DMS79 treated with DMSO at 0.1 percent for 48 hours (cell line): ENCODE measurements around the gene RHOG.
A peak's percentile ranks its signal among the peaks of the same experiment; 100 is the strongest.
"Not testable (repeated sequence)": the region's sequence is repeated elsewhere in the genome, so short reads cannot be mapped to it uniquely, and the experiment has no call there.

Experiments used
- DNase-seq: peaks from one replicate; lab custom pipeline; 2025; lab: John Stamatoyannopoulos, UW

The RHOG gene

GRCh38 chr11:3840870-3841425 is at the start of gene RHOG:
Gene RHOG, minus strand, starts transcription at chr11:3840959. Its CDS starts 12,821 bp downstream, at chr11:3828138.
- DNase-seq, result peak; percentile 45

- no peak for DNase-seq
Observed at GRCh38 chr11:3890014-3890413, 49.3 kb upstream of the RHOG start.

DNA sequence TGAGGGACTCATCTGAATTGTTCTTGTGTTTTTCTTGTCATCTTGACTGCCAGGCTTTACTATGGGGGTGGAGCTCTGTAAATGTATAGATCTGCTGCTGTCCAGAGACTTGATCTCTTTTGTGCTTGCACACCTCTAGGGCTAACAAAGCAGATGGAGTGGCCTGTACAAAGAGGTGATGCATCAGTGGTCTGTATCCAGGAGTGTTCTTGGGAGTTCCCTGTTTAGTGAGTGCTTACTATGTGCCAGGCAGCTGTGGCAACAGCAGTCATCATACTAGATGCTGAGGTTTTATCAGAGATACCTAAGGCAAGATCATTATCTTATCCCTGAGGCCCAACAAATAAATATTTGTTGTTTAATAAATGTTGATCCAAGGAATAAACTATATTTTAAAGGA is 48.1 kb upstream of the RHOG start:
- no peak for DNase-seq

GRCh38 chr11:3886985-3887384 is 46.2 kb upstream of the RHOG start:
- no peak for DNase-seq

GRCh38 chr11:3885855-3886254 is 45.1 kb upstream of the RHOG start:
- no peak for DNase-seq

GRCh38 chr11:3882655-3883054 is 41.9 kb upstream of the RHOG start:
- DNase-seq, result no peak

DNA sequence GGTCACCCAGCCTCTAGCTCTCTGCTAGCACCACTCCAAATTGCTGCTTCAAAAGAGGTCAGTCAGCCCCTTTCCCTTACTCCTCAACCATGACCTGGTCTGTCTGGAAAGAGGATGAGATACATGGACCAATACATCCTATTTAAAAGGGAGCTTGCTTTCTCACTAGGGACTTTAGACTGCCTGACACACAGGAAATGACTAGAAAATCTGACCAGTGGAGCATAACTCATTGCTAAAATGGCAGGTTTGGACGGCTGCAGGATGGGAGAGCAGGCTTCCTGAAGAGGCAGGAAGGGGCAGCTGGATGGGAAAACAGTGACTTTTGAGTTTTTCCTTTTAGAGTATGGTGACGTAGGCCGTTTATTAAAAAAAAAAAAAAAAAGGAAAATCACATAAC is 40.0 kb upstream of the RHOG start:
- DNase-seq, result no peak

GRCh38 chr11:3879967-3880542 is 39.3 kb upstream of the RHOG start:
- no peak for DNase-seq

DNA sequence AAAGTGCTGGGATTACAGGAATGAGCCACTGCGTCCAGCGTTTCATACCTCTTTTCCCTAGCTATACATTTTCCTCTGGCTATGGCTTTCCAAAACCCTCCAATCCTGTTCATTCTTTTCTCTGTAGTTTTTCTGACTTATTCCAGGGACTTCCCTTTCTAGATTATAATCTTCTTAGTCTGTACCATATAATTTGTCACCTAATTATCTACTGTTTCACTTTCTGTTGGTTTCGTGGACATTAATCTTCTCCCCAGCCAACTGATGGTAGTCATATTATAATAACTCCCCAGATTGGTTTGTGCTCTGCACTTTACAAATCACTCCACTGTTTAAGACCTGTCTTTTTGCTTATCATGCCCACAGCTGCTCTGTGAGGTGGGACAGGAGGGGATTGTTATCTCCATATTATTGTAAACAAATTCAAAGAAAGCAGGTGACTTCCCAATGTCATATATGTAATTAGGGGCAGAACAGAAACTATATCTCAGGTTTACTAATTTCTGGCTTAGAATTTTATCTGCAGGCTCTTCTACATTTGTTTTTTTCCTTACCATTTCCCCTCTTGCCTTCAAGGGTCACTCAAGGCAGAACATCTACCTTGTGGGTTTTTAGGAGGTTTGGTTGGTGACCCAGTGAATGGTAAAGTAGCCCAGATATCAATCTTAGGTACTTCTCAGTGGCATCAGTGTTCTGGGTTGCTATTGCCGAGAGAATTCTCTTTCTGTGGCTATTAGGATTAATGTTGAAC is 38.6 kb upstream of the RHOG start:
- DNase-seq, result no peak

GRCh38 chr11:3878258-3878584 is 37.5 kb upstream of the RHOG start:
- no peak for DNase-seq

- DNase-seq, result no peak
Observed at GRCh38 chr11:3877364-3878257, 36.9 kb upstream of the RHOG start.

DNA sequence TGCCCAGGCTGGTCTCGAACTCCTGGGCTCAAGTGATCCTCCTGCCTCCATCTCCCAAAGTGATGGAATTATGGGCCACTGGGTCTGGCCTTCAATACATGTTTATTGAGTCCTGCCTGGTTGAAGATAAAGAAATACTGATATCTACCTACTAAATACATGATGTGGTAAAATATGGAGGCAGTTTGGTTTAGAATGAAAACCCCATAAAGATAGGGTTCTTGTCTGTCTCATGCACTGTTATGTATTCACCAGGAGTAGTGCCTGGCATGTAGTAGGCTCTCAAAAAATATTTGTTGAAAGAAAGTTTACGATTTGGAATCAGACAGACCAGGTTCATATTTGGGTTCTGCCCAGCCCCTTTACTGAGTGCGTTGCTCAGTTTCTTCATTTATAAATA is 35.9 kb upstream of the RHOG start:
- DNase-seq, result no peak

GRCh38 chr11:3873712-3874349 is 33.1 kb upstream of the RHOG start:
- DNase-seq, result peak; percentile 57

GRCh38 chr11:3867209-3868091 is 26.7 kb upstream of the RHOG start:
- no peak for DNase-seq

- no peak for DNase-seq
Observed at GRCh38 chr11:3866836-3867208, 26.1 kb upstream of the RHOG start.

DNA sequence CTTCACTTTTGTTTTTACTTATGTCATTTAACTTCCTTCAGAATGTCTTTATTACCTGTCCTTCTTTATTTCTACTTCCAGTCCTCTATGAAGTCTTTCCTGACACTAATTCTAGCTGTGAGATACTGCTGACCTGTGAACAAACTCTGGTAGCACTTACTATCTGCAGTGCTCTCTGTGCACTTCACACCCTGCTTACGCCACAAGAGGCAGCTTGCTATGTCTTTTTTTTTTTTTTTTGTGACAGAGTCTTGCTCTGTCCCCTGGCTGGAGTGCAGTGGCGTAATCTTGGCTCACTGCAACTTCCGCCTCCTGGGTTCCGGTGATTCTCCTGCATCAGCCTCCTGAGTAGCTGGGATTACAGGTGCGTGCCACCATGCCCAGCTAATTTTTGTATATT is 25.4 kb upstream of the RHOG start:
- no peak for DNase-seq

DNA sequence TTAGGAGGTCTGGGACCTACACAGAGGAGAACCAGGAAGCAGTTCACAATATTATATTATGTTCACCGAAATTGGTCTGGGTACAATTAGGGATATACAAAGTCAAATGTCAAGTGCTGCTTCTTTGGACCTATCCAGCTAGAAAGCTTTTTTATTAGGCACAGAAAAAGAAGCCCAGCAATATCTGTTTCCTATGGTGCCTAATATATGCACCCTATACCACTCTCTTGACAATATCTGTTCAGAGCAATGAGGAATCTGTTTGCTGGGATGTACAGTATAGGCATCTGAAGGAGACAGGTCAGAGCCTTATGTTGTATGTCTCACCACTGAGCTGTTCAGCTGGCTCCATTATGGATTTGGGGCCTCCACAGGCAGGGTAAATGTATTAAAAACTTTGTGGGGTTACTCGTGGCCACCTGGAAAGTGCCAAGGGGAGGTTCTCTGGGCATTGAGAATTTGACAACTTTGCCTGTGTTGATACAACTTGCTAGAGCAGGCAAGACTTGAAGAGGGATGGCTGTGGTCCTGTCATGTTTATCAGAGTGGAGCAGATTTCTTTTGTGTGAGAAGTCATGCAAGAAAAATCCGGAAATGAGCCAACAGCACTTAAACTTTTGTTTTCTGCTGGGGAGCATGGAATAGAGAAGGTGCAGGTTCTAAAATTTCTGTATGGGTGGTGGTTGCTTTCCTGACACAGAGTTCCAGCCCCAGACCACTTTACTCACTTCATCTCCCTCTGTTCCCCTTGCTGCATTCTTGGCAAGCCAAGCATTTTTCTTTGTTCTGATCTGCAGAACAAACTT is 24.8 kb upstream of the RHOG start:
- peak; percentile 72 for DNase-seq

DNA sequence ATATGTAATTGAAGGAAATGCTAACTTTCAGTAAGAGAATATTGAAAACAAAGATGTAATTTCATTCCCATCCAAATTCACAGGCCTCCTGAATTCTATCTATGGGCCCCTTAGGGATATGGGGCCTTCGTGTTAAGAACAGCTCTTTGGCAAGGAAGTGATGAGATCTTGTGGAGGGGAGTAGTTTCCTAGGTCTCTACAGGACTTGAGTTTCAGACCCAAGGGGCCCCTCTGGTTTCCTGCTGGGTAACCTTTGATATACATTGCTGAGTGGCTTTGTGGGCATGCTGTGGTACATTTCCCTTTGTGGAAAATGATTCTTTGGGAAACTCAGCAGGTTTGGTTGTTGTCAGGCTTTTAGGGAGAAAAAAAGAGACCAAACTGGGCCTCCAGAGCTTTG is 20.9 kb upstream of the RHOG start:
- no peak for DNase-seq

DNA sequence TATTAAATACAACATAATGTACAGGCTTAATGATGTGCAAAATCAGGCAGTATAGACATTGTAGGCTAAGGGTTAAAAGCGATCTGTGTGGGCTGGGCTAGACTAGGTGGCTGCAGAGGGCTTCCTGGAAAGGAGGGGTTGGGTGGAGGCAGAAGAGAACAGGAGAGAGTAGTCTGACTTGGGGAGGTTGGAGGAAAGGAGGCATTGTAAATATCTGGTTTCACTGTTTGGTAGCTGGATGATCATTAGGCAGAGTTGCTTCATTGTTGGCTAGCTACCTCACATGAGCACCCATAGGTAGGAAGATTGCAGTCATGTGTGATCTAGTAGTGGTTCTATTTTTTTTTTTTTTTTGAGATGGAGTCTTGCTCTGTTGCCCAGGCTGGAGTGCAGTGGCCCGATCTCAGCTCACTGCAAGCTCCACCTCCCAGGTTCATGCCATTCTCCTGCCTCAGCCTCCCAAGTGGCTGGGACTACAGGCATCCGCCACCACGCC is 20.2 kb upstream of the RHOG start:
- not testable (repeated sequence) for DNase-seq

DNA sequence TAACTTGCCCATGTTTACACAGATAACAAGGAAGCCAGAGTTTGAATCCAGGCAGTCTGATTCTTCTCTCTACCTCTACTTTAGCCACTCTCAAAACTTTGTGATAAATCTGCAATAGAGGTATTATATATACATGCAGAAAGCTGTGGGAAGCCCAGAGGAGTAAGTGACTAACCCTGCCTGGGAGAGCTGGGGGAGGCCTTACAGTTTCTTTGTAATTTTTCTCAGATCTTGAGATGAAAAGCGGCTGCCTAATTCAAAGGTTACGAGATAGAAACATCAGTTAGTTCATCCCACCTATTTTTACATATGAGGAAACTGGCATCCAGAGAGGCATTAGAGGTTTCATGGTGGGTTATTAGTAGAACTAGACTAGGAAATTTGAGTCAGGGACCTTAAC is 19.6 kb upstream of the RHOG start:
- DNase-seq, result no peak
